BE2C (cell line): ENCODE data around the gene SMG6.

Source experiments
- DNase-seq: peaks from one replicate; pipeline ENCODE4 v3.0.0-alpha.2; 2020
- H3K27me3 ChIP-seq: fragments of 250-450 bp; sonication (Bioruptor Pico); 2 replicates; pipeline ENCODE4 v1.5.1; 2020; ENCODE audit warnings: mild to moderate bottlenecking
- H3K36me3 ChIP-seq: fragments of 250-450 bp; sonication (Bioruptor Pico); 2 replicates; pipeline ENCODE4 v1.5.1; 2020; ENCODE audit warnings: mild to moderate bottlenecking
- H3K4me1 ChIP-seq: fragments of 250-450 bp; sonication (Bioruptor Pico); 2 replicates; pipeline ENCODE4 v1.5.1; 2020
- H3K4me3 ChIP-seq: 2 replicates; pipeline ENCODE4 v1.5.1; 2011; ENCODE audit warnings: low read depth, low read length
- H3K9me3 ChIP-seq: fragments of 250-450 bp; sonication (Bioruptor Pico); 2 replicates; pipeline ENCODE4 v1.5.1; 2020
- TF ChIP-seq, protein P1 (sequence below): IDR thresholded peaks from 2 replicates; pipeline ENCODE4 v1.5.1; 2012; ENCODE audit warnings: mild to moderate bottlenecking, low read depth, low read length

SMG6 gene

DNA sequence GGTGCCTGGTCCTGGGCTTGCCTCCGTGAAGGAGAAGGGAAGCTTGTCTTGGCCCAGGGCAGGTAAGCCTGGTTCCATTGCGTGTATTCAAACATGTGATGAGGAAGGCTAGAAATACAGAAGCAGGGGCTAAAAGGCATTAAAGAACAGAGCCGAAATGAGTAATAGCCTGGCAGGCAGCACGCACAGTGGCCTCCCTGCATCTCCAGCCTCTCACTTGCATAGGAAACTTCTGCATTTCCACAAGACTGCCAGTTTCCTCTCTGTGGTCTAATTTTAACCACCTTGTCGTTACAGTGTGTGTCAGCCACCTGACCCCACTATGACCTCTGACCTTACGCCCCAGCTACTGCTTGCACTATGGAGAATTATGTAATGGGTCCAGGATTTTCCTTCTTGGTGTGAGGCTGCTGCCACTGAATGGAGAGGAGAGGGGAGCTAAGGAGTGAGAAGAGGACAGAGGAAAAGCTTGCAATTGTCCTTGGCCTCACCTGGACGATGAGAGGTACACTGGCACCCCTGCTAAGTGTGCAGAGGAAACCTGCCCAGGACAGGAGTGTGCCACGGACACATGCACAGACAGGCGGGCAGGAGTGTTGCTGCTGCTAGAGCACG, 215.9 kb downstream of the SMG6 start:
- H3K9me3 ChIP-seq = no peaks in the 10 kb centered on the region
- peaks cover 19% of the 10 kb centered on the region for H3K4me1 ChIP-seq
- H3K4me3 ChIP-seq = no peak overlapping the region
- H3K27me3 ChIP-seq = no peaks in the 10 kb centered on the region
- no peak for DNase-seq
- TF ChIP-seq, protein P1, sequence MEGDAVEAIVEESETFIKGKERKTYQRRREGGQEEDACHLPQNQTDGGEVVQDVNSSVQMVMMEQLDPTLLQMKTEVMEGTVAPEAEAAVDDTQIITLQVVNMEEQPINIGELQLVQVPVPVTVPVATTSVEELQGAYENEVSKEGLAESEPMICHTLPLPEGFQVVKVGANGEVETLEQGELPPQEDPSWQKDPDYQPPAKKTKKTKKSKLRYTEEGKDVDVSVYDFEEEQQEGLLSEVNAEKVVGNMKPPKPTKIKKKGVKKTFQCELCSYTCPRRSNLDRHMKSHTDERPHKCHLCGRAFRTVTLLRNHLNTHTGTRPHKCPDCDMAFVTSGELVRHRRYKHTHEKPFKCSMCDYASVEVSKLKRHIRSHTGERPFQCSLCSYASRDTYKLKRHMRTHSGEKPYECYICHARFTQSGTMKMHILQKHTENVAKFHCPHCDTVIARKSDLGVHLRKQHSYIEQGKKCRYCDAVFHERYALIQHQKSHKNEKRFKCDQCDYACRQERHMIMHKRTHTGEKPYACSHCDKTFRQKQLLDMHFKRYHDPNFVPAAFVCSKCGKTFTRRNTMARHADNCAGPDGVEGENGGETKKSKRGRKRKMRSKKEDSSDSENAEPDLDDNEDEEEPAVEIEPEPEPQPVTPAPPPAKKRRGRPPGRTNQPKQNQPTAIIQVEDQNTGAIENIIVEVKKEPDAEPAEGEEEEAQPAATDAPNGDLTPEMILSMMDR = no peak
- H3K36me3 ChIP-seq = no peaks in the 10 kb centered on the region

DNA sequence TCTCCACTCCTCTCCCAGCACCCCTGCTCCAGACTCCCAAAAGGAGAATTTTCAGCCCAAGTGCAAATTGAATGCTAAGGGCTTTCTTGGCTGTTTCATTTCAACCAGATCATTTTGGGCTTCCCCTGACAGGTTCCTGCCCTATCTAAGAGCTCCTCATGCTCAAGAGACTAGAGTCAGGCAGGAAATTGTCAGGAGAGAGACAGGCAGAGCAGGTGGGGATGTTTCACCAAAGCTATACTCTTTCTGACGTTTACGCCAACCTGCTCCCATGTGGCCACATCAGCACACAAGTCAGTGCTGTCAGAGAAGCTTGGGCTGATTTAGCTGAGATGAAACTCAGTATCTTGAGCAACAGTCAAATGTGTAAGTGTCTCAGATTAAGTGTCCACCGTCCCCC, 217.3 kb downstream of the SMG6 start:
- TF ChIP-seq, protein P1 = no peak
- Histone ChIP-seq H3K27me3 (no peaks in the 10 kb centered on the region), H3K4me1 (peaks cover 23% of the 10 kb centered on the region), H3K4me3 (no peak overlapping the region), H3K36me3 (no peaks in the 10 kb centered on the region), H3K9me3 (no peaks in the 10 kb centered on the region)
- DNase-seq = no peak

DNA sequence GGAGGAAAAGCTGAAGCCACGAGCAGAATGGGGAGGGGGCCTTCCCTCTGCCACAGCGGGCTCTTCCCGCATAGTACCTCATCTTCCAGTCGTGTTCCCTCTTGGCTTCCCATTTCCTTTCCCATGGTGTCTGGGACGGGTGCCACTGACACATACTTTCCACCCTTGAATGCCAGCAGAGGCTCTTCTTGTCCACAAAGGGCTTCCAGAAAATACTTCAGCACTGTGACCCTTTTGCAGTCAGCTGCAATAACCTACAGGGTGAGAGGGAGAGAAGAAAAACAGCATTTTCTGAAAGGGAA, 218.0 kb downstream of the SMG6 start:
- DNase-seq = no peak
- no peak overlapping the region for H3K4me3 ChIP-seq
- no peaks in the 10 kb centered on the region for H3K9me3 ChIP-seq
- no peaks in the 10 kb centered on the region for H3K27me3 ChIP-seq
- peaks cover 23% of the 10 kb centered on the region for H3K4me1 ChIP-seq
- TF ChIP-seq, protein P1 = no peak
- H3K36me3 ChIP-seq = no peaks in the 10 kb centered on the region

DNA sequence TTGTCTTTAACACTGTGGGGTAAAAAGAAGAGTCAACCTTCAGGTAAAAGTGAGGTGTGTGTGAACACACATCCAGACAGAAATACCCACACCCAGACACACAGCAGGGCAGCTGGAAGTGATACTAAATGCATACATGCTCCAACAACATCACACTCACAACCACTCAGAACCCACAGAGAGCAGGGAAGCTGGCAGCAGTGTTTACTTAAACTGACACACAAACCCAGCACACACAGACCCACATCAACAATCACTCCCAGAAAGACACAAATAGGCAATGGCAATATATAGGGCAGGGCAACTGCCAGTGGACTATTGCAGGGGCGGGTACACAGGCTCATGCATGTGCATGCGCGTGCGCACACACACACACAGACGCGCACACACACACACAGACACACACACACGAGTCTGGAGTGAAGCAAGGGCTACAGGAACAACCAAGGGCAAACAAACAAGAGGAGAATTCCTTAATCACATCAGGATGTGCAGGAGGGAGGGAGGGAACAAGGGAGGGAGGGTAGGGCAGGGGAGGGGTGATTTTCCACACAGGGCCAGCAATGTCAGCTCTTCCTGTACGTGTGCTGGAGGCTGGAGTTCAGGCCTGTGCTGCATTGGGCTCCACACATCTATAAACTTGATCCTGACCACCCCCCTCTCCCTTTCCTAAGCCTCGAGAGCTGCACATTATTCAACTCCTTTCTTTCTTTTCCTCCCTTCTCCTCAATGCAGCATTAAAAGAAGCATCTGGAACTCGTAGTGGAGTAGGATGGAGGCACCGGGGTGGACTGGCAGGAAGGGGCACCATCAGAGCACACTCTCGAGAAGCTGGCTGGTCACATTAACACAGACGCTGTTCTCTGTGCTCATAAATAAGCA, 218.6 kb downstream of the SMG6 start:
- TF ChIP-seq, protein P1 = no peak
- DNase-seq = peak; percentile 39
- no peak overlapping the region for H3K4me3 ChIP-seq
- H3K36me3 ChIP-seq = no peaks in the 10 kb centered on the region
- peaks cover 23% of the 10 kb centered on the region for H3K4me1 ChIP-seq
- no peaks in the 10 kb centered on the region for H3K9me3 ChIP-seq
- H3K27me3 ChIP-seq = no peaks in the 10 kb centered on the region

DNA sequence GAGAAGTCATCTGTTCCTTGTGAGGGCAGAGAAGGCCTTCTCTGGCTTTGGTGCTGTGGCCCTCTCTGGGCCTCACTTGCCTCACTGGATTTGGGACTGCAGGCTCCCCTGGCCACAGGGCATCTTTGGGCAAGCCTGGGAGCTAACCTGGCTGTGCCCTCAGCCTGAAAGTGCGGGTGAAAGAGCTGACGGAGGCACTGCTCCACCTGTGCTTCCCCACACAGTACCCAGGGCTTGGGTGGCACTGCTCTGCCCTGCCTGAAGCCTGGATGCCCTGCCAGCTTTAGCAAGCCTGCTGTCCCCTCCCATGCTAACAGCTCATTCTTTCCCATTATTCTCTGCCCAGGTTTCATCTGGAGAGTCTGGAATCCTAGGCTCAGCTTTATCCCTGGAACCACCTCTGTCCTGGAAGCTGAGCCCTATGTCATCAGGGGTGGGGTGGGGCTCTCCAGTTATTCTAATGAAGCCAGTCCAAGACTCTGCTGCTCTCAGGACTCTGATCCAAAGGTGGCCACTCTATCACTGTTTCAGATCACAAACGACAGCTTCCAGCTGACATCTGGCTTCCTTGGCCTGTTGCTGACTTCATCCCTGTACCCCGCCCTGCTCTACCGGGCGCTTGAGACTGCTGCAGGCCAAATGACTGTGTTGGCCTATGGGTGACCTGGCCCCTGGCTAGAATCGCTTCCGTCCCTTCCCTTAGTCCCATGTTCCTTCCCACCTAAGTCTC, 219.4 kb downstream of the SMG6 start:
- Histone ChIP-seq H3K4me3 (no peak overlapping the region), H3K27me3 (no peaks in the 10 kb centered on the region), H3K9me3 (no peaks in the 10 kb centered on the region), H3K36me3 (no peaks in the 10 kb centered on the region), H3K4me1 (peaks cover 23% of the 10 kb centered on the region)
- TF ChIP-seq, protein P1 = no peak
- peak; percentile 41 for DNase-seq
